Small intestine (tissue), 7 donors: Measurements from ENCODE around the gene HMGXB3. TPM values are rescaled to one million over a fixed set of nuclear protein-coding genes. Genes with fewer than 3 reads are reported as not detected.
"Not testable (repeated sequence)": the region's sequence is repeated elsewhere in the genome, so short reads cannot be mapped to it uniquely, and the experiment has no call there.

Experiments
- DNase-seq, 2 donors: peaks; one replicate each; pipeline versions ENCODE4 v3.0.0 to v3.0.0-alpha.2; 2013
- FAIRE-seq: peaks from 2 replicates; lab custom pipeline; 2012; peaks lifted over from hg19 to GRCh38; lab: Jason Lieb, UNC
- H3K27ac ChIP-seq, 3 donors: one replicate each; pipeline ENCODE4 v1.5.1; 2013; ENCODE audit warnings: low read length in 2 of 3, mild to moderate bottlenecking in 2 of 3, control low read depth in 1 of 3, inconsistent platforms in 1 of 3, low read depth in 1 of 3, moderate library complexity in 1 of 3
- H3K27me3 ChIP-seq, 3 donors: one replicate each; pipeline ENCODE4 v1.6.1; 2013; ENCODE audit warnings: low read length in 3 of 3, inconsistent platforms in 1 of 3; ENCODE audit not compliant: control insufficient read depth in 3 of 3, insufficient read depth in 3 of 3
- H3K36me3 ChIP-seq, 3 donors: one replicate each; pipeline ENCODE4 v1.6.1; 2013; ENCODE audit warnings: low read length in 3 of 3, inconsistent platforms in 1 of 3, low read depth in 1 of 3, mild to moderate bottlenecking in 1 of 3, moderate library complexity in 1 of 3; ENCODE audit not compliant: control insufficient read depth in 3 of 3, insufficient read depth in 2 of 3
- H3K4me1 ChIP-seq, 3 donors: one replicate each; pipeline ENCODE4 v1.6.1; 2013; ENCODE audit warnings: low read length in 2 of 3, inconsistent platforms in 1 of 3, low read depth in 1 of 3, mild to moderate bottlenecking in 1 of 3, moderate library complexity in 1 of 3; ENCODE audit not compliant: control insufficient read depth in 3 of 3, insufficient read depth in 2 of 3
- H3K4me3 ChIP-seq, 3 donors: one replicate each; pipeline ENCODE4 v1.5.1; 2013; ENCODE audit warnings: low read length in 3 of 3, control low read depth in 1 of 3, inconsistent platforms in 1 of 3, low read depth in 1 of 3, mild to moderate bottlenecking in 1 of 3, moderate library complexity in 1 of 3
- H3K9me3 ChIP-seq, 2 donors: one replicate each; pipeline ENCODE4 v1.6.1; 2013; ENCODE audit warnings: low read depth in 1 of 2, low read length in 1 of 2; ENCODE audit not compliant: control insufficient read depth in 2 of 2, insufficient read depth in 1 of 2
- WGBS, 3 donors: extraction: QIAGEN DNeasy Blood & Tissue Kit; methylation state at CpG; one replicate each; pipeline ENCODE4 v1.1.7; 2013; 5-methylcytosine and 5-hydroxymethylcytosine counted together
- polyA plus RNA-seq, 4 donors: library from polyadenylated mRNA; stranded (reverse) in 3 of 4; unstranded in 1 of 4; fragments of 200-250 nt in 3 of 4; fragments of 120-200 nt in 1 of 4; gene quantifications; one replicate each; pipeline versions ENCODE4 v1.2.1 to v1.2.3, GENCODE V29; 2013
- donor health status: healthy with polysubstance abuse.
- donor health status: control.
- donor health status: control.
- donor health status: Bipolar disorder and iron deficiency.
- donor health status: healthy.

The HMGXB3 gene
- polyA plus RNA-seq, 4 donors: 8.1 to 35.1 (median 13.4) TPM

DNA sequence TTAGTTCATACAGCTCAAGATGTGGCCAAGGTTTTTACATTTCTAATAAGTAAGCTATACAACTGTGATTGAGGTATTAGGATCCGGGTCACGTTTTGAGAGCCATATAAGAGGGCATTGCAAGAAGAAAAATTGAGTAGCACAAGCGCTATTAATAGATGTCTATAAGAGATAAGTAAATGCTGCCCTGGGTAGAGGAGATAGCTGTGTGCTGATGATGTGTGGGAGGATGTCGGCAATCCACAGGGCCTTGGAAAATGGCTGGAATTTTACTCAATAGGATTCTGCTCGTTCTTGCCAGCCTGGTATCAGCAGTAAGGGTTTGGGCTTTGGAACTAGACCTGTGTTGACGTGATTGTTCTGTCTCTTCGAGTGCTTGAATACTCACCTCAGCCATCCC lies 44.2 kb downstream of the HMGXB3 start:
- Histone ChIP-seq H3K36me3 (peaks cover 30 to 72% (median 32%) of the 10 kb centered on the region in 3 donors), H3K27ac (no peak overlapping the region), H3K4me3 (no peak overlapping the region), H3K4me1 (peaks cover 3 to 10% (median 6%) of the 10 kb centered on the region in 3 donors), H3K27me3 (no peaks in the 10 kb centered on the region), H3K9me3 (no peaks in the 10 kb centered on the region)
- 89 to 94% (median 91%) methylated on average over 7 of the region's 7 CpGs for WGBS, 3 donors
- DNase-seq (no peak), FAIRE-seq (no peak)

DNA sequence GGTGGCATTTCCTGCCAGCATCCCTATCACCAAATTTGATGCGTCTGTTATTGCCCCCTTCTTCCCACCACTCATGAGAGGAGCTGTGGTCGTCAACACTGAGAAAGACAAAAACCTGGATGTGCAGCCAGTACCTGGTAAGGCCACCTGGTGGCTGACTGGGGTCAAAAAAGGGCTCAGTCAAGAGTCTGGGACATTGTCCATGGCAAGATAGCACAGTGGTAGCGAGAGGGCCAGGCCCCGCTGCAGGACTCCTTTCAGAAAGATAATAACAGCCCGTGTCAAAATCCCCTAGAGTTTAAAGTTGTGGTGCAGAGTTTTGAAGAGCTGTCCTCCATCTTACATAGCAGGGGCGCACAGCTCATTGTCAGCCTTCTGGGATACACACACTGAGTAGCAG lies 45.0 kb downstream of the HMGXB3 start:
- Histone ChIP-seq H3K4me1 (peaks cover 3 to 10% (median 6%) of the 10 kb centered on the region in 3 donors), H3K9me3 (no peaks in the 10 kb centered on the region), H3K27ac (no peak overlapping the region), H3K27me3 (no peaks in the 10 kb centered on the region), H3K4me3 (no peak overlapping the region), H3K36me3 (peaks cover 28 to 77% (median 32%) of the 10 kb centered on the region in 3 donors)
- WGBS, 3 donors: 86 to 89% (median 86%) methylated on average over 6 of the region's 6 CpGs
- FAIRE-seq: no peak
- no peak for DNase-seq

DNA sequence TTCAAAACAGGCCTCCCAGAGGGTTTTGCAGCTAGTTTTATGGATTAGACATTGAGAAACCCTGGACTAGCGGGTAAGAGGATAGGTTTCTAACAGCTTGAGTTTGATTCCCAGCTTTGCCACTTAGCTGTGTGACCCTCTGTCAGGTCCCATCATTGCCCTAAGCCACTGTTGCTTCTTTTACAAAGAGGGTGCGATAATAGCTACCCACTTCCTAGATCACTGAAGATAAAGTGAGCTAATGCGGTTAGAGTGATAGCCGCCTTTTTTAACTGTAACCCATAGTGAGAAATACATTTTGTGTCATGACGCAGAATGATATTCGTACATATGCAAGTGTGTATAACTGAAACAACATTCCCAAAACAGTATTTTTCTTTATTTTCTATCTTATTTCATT lies 45.5 kb downstream of the HMGXB3 start:
- DNase-seq (no peak), FAIRE-seq (no peak)
- Histone ChIP-seq H3K36me3 (peaks cover 29 to 78% (median 30%) of the 10 kb centered on the region in 3 donors), H3K27ac (no peak overlapping the region), H3K4me3 (no peak overlapping the region), H3K27me3 (no peaks in the 10 kb centered on the region), H3K9me3 (no peaks in the 10 kb centered on the region), H3K4me1 (peaks cover 3 to 10% (median 6%) of the 10 kb centered on the region in 3 donors)
- 73 to 94% (median 91%) methylated on average over 6 of the region's 6 CpGs for WGBS, 3 donors

DNA sequence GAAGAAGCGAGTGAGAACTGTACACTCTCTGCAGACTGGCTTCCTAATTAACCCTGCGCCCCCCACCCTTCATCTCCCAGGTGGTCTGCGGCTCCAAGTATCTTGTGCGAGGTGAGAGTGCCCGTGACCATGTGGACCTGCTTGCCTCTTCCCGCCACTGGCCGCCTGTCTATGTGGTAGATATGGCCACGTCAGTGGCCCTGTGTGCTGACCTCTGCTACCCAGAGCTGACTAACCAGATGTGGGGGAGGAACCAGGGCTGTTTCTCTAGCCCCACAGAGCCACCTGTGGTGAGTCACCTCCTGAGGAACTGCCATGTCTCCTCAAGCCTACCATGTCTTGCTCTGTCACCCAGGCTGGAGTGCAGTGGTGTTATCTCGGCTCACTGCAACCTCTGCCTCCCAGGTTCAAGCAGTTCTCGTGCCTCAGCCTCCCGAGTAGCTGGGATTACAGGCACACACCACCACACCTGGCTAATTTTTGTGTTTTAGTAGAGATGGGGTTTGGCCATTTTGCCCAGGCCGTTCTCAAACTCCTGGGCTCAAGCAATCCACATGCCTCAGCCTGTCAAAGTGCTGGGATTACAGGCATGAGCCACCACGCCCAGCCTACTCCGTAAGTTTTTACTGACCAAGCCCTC lies 49.8 kb downstream of the HMGXB3 start:
- not testable (repeated sequence) for H3K27me3 ChIP-seq, H3K4me3 ChIP-seq, DNase-seq, H3K4me1 ChIP-seq, H3K9me3 ChIP-seq, FAIRE-seq, H3K27ac ChIP-seq
- H3K36me3 ChIP-seq: peaks cover 31 to 91% (median 49%) of the 10 kb centered on the region in 3 donors
- 89 to 94% (median 92%) methylated on average over 14 of the region's 14 CpGs for WGBS, 3 donors

DNA sequence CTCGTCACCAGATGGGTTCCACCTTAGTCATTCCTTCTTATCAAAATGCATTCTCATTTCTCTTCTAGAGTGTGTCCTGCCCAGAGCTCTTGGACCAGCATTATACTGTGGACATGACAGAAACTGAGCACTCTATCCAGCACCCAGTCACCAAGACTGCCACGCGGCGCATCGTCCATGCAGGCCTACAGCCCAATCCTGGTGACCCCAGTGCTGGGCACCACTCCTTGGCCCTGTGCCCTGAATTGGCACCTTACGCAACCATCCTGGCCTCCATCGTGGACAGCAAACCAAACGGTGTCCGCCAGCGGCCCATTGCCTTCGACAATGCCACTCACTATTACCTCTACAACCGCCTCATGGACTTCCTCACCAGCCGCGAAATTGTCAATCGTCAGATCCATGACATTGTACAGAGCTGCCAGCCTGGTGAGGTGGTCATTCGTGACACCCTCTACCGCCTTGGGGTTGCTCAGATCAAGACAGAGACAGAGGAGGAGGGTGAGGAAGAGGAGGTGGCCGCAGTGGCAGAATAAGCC lies 51.2 kb downstream of the HMGXB3 start:
- Histone ChIP-seq H3K4me1 (no peaks in the 10 kb centered on the region), H3K27me3 (no peaks in the 10 kb centered on the region), H3K27ac (no peak overlapping the region), H3K36me3 (peaks cover 29 to 93% (median 49%) of the 10 kb centered on the region in 3 donors), H3K9me3 (no peaks in the 10 kb centered on the region), H3K4me3 (no peak overlapping the region)
- WGBS, 3 donors: 89 to 90% (median 90%) methylated on average over 18 of the region's 18 CpGs
- DNase-seq (no peak), FAIRE-seq (no peak)

DNA sequence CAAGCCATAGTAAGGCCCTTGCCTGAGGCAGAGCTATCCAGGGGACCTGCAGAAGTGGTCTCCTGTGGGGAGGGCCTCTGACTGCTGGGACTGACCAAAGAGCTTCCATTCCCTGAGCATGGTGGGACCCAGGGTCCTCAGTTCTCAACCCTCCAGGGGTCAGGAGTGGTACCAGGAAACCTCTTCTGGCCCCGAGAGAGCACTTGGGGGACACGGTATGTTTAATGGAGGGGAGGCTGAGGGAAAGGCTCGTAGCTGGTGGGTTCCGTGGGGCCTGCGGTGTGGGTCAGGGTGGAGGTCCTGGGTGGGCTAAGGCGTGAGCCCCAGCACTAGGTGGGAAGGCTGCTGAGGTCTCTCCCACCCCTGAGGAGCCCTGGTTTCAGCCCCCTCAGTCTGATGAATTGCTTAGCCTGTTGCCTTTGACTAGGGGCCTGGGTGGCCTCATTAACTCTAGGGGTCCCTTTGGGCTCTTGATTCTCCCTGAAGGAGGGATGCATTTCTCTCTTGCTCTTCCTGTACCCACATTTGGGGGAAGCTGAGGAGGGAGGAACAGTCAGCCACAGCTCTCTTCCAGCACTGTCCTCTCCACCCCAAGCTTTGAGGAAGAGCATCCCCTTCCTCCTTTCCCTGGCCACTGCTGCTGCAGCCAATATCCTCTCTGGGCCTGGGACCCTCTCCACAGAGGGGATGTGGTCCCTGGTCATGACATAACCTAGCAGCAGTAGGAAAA lies 51.9 kb downstream of the HMGXB3 start:
- Histone ChIP-seq H3K9me3 (no peaks in the 10 kb centered on the region), H3K4me3 (no peak overlapping the region), H3K4me1 (no peaks in the 10 kb centered on the region), H3K27me3 (no peaks in the 10 kb centered on the region), H3K27ac (no peak overlapping the region), H3K36me3 (peaks cover 25 to 91% (median 48%) of the 10 kb centered on the region in 3 donors)
- DNase-seq (no peak), FAIRE-seq (no peak)
- 64 to 95% (median 73%) methylated on average over 5 to 6 of the region's 6 CpGs for WGBS, 3 donors

DNA sequence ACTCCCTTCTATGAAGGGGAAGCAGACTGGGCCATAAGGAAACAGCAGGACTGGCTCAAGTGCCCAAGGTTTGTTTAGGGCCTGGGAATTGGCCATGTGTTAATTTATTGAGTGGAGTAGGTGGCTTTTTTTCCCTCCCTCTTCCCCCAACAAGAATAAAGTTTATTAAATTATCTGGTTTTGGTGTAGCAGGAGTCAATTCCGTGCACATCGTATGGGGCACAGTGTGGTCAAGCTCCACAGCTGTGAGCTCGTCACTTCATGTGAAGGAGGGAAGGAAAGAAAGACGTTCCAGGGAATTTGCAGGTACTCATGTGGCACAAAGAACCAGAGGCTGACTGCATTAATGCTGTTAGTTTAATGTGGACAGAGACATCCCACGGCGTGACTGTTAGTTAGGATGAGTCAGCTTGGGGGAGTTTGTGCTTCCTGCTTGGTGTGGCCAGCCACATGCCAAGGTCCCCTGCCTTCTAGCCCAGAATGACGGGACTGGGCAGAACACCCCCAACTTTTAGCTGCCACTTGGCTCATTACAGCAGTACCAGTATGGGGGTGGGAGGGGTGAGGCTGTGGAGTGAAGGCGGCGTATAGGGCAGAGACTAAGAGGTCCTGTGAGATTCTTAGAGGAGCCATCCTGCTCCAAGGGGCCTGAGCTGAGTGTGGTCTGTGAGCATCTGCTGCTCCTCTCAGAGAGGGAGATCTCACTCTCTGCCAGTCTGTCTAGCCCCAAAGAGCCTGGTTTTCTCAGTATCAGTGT lies 52.6 kb downstream of the HMGXB3 start:
- Histone ChIP-seq H3K27me3 (no peaks in the 10 kb centered on the region), H3K36me3 (peaks cover 23 to 86% (median 47%) of the 10 kb centered on the region in 3 donors), H3K9me3 (no peaks in the 10 kb centered on the region), H3K27ac (no peak overlapping the region), H3K4me1 (peaks cover 0 to 3% (median 0%) of the 10 kb centered on the region in 3 donors), H3K4me3 (no peak overlapping the region)
- DNase-seq (no peak), FAIRE-seq (no peak)
- WGBS, 3 donors: 87 to 94% (median 91%) methylated on average over 9 of the region's 9 CpGs
